Endodermal cell (in vitro differentiated cells): ENCODE data around the gene CRYBA4. TPM values are rescaled to one million over a fixed set of nuclear protein-coding genes. Genes with fewer than 3 reads are reported as not detected.
A peak's percentile ranks its signal among the peaks of the same experiment; 100 is the strongest.

Experiments used
- DNase-seq: peaks from one replicate; pipeline ENCODE4 v3.0.0-alpha.2; 2017
- H3K27ac ChIP-seq: 2 replicates; pipeline ENCODE4 v1.5.1; 2013; ENCODE audit warnings: mild to moderate bottlenecking, low read depth, low read length, moderate library complexity
- H3K27me3 ChIP-seq: 2 replicates; pipeline ENCODE4 v1.6.1; 2013; ENCODE audit warnings: mild to moderate bottlenecking, low read length, moderate library complexity; ENCODE audit not compliant: insufficient read depth, control insufficient read depth, poor library complexity, severe bottlenecking
- H3K36me3 ChIP-seq: 2 replicates; pipeline ENCODE4 v1.7.0; 2013; ENCODE audit warnings: mild to moderate bottlenecking, low read length, moderate library complexity; ENCODE audit not compliant: control insufficient read depth, insufficient read depth
- H3K4me1 ChIP-seq: one replicate; pipeline ENCODE4 v1.7.0; 2013; ENCODE audit warnings: low read length; ENCODE audit not compliant: control insufficient read depth, insufficient read depth
- H3K4me3 ChIP-seq: 2 replicates; pipeline ENCODE4 v1.5.1; 2013; ENCODE audit warnings: mild to moderate bottlenecking, low read length, moderate library complexity
- H3K9ac ChIP-seq: 2 replicates; pipeline ENCODE4 v1.6.1; 2013; ENCODE audit warnings: mild to moderate bottlenecking, low read length, moderate library complexity; ENCODE audit not compliant: poor library complexity, severe bottlenecking; ENCODE audit errors: extremely low read depth
- H3K9me3 ChIP-seq: 2 replicates; pipeline ENCODE4 v1.6.1; 2013; ENCODE audit warnings: mild to moderate bottlenecking, low read length, moderate library complexity; ENCODE audit not compliant: control insufficient read depth
- H3K27ac Mint-ChIP-seq: 2 replicates; pipeline ENCODE4 v1.8.0; 2020; ENCODE audit warnings: mixed read lengths
- H3K27me3 Mint-ChIP-seq: 2 replicates; pipeline ENCODE4 v1.8.0; 2021; ENCODE audit warnings: mild to moderate bottlenecking, mixed read lengths; ENCODE audit not compliant: insufficient read depth
- H3K36me3 Mint-ChIP-seq: 2 replicates; pipeline ENCODE4 v1.8.0; 2020; ENCODE audit warnings: low read depth, mixed read lengths
- H3K4me1 Mint-ChIP-seq: 2 replicates; pipeline ENCODE4 v1.8.0; 2020; ENCODE audit warnings: mixed read lengths
- H3K4me3 Mint-ChIP-seq: 2 replicates; pipeline ENCODE4 v1.8.0; 2020; ENCODE audit warnings: mild to moderate bottlenecking, moderate library complexity, mixed read lengths
- H3K9me3 Mint-ChIP-seq: 2 replicates; pipeline ENCODE4 v1.8.0; 2020; ENCODE audit warnings: mild to moderate bottlenecking, mixed read lengths
- CTCF ChIP-seq: fragments of 200-600 bp; sonication (generic); conservative IDR thresholded peaks from 2 replicates; pipeline ENCODE4 v1.5.0; 2021; ENCODE audit warnings: antibody characterized with exemption, mild to moderate bottlenecking
- WGBS, 2 experiments: methylation state at CpG; one replicate each; pipeline versions ENCODE4 v1.1.5 to v1.1.7; 2013; ENCODE audit warnings: missing lambda C conversion rate in 2 of 2, mixed read lengths in 1 of 2; ENCODE audit not compliant: insufficient coverage in 1 of 2, insufficient read length in 1 of 2; 5-methylcytosine and 5-hydroxymethylcytosine counted together
- total RNA-seq, 2 donors: library from RNA; stranded (reverse); fragmentation: NEBNext Ultra II Directional in 1 of 2; extraction: Animal tissue kit (Norgen Biotek cat#: 25700) in 1 of 2; gene quantifications; 2 replicates in 1 of 2; 3 replicates in 1 of 2; pipeline ENCODE4 v1.2.1, GENCODE V29; 2021

Gene CRYBA4
- total RNA-seq, 2 donors from 2014 or later: not detected

- no peak for TF ChIP-seq CTCF
- peak overlapping the region; percentile 75 for H3K27ac Mint-ChIP-seq
- H3K27me3 Mint-ChIP-seq: peaks cover 32% of the 10 kb centered on the region
- no peaks in the 10 kb centered on the region for H3K9me3 Mint-ChIP-seq
- H3K9ac ChIP-seq: peak overlapping the region; percentile 34
- peak overlapping the region; percentile 76 for H3K27ac ChIP-seq
- 52 to 56% methylated on average over 3 to 6 of the region's 7 CpGs for WGBS, 2 experiments
- peaks cover 26% of the 10 kb centered on the region for H3K4me1 Mint-ChIP-seq
- H3K4me1 ChIP-seq: peaks cover 11% of the 10 kb centered on the region
- no peaks in the 10 kb centered on the region for H3K36me3 ChIP-seq
- H3K27me3 ChIP-seq: peaks cover 27% of the 10 kb centered on the region
- H3K4me3 ChIP-seq: no peak overlapping the region
- peak; percentile 80 for DNase-seq
- H3K9me3 ChIP-seq: no peaks in the 10 kb centered on the region
- H3K4me3 Mint-ChIP-seq: no peak overlapping the region
- no peaks in the 10 kb centered on the region for H3K36me3 Mint-ChIP-seq
Measured at GRCh38 chr22:26660961-26661578, 39.3 kb downstream of the CRYBA4 start.

- no peaks in the 10 kb centered on the region for H3K36me3 ChIP-seq
- Mint-ChIP-seq H3K27ac (no peak overlapping the region), H3K9me3 (no peaks in the 10 kb centered on the region), H3K4me1 (peaks cover 26% of the 10 kb centered on the region), H3K36me3 (no peaks in the 10 kb centered on the region), H3K27me3 (peaks cover 21% of the 10 kb centered on the region), H3K4me3 (no peak overlapping the region)
- no peak overlapping the region for H3K9ac ChIP-seq
- no peak for TF ChIP-seq CTCF
- H3K4me3 ChIP-seq: no peak overlapping the region
- peaks cover 16% of the 10 kb centered on the region for H3K27me3 ChIP-seq
- WGBS, 2 experiments: 81 to 94% methylated on average over 2 of the region's 2 CpGs
- no peaks in the 10 kb centered on the region for H3K9me3 ChIP-seq
- no peak overlapping the region for H3K27ac ChIP-seq
- no peak for DNase-seq
- peaks cover 8% of the 10 kb centered on the region for H3K4me1 ChIP-seq
Measured at GRCh38 chr22:26662160-26662559, 40.4 kb downstream of the CRYBA4 start.

GRCh38 chr22:26663374-26663923 is 41.7 kb downstream of the CRYBA4 start:
- peaks cover 20% of the 10 kb centered on the region for H3K4me1 Mint-ChIP-seq
- Histone ChIP-seq H3K4me3 (no peak overlapping the region), H3K9me3 (no peaks in the 10 kb centered on the region), H3K4me1 (peaks cover 3% of the 10 kb centered on the region), H3K36me3 (no peaks in the 10 kb centered on the region), H3K27me3 (peaks cover 3% of the 10 kb centered on the region), H3K27ac (no peak overlapping the region), H3K9ac (no peak overlapping the region)
- TF ChIP-seq CTCF: no peak
- 91 to 93% methylated on average over 5 to 8 of the region's 9 CpGs for WGBS, 2 experiments
- no peak for DNase-seq
- H3K27ac Mint-ChIP-seq: no peak overlapping the region
- peaks cover 8% of the 10 kb centered on the region for H3K27me3 Mint-ChIP-seq
- no peaks in the 10 kb centered on the region for H3K36me3 Mint-ChIP-seq
- no peak overlapping the region for H3K4me3 Mint-ChIP-seq
- no peaks in the 10 kb centered on the region for H3K9me3 Mint-ChIP-seq
